WTC11 (cell line): ENCODE measurements around the gene GCSAM. TPM values are rescaled to one million over a fixed set of nuclear protein-coding genes. Genes with fewer than 3 reads are reported as not detected.

Source experiments
- ATAC-seq: fragments of 200-7000 bp; cut with Tn5 transposase; 2 replicates; pipeline ENCODE4 v1.10.0; 2021; ENCODE audit warnings: mild to moderate bottlenecking, moderate library complexity
- CTCF ChIA-PET: fragments of 300-600 bp; sonication (Branson Sonifier 250); formaldehyde crosslinking; loops from one replicate; lab custom pipeline; 2021; ENCODE audit warnings: antibody characterized with exemption; lab: Charles Lee
- POLR2A ChIA-PET: fragments of 350-600 bp; sonication (Branson Sonifier 250); formaldehyde crosslinking; loops from one replicate; lab custom pipeline; 2021; ENCODE audit warnings: antibody characterized with exemption; lab: Charles Lee
- DNase-seq: peaks from one replicate; pipeline ENCODE4 v3.0.0; 2021; ENCODE audit warnings: low spot score
- H3K27ac Mint-ChIP-seq: 2 replicates; pipeline ENCODE4 v1.8.0; 2021; ENCODE audit warnings: mixed read lengths
- H3K27me3 Mint-ChIP-seq: 2 replicates; pipeline ENCODE4 v1.8.0; 2021; ENCODE audit warnings: low read depth, mild to moderate bottlenecking, moderate library complexity, mixed read lengths
- H3K36me3 Mint-ChIP-seq: 2 replicates; pipeline ENCODE4 v1.8.0; 2021; ENCODE audit warnings: mixed read lengths
- H3K4me1 Mint-ChIP-seq: 2 replicates; pipeline ENCODE4 v1.8.0; 2022; ENCODE audit warnings: mixed read lengths
- H3K4me3 Mint-ChIP-seq: 2 replicates; pipeline ENCODE4 v1.8.0; 2021; ENCODE audit warnings: mild to moderate bottlenecking, moderate library complexity, mixed read lengths
- H3K9me3 Mint-ChIP-seq: 2 replicates; pipeline ENCODE4 v1.8.0; 2021; ENCODE audit warnings: mixed read lengths
- CBFB ChIP-seq: sonication (generic); formaldehyde crosslinking; IDR thresholded peaks from 2 replicates; pipeline ENCODE4 v1.8.1; 2022; ENCODE audit warnings: mild to moderate bottlenecking, low read depth, missing genetic modification reagents
- FOXK1 ChIP-seq: sonication (generic); formaldehyde crosslinking; IDR thresholded peaks from 2 replicates; pipeline ENCODE4 v1.8.0; 2022; ENCODE audit warnings: mild to moderate bottlenecking, moderate library complexity, missing genetic modification reagents
- NFATC4 ChIP-seq: fragments of 250-450 bp; sonication (Bioruptor Pico); IDR thresholded peaks from 2 replicates; pipeline ENCODE4 v1.9.0; 2021; ENCODE audit warnings: mild to moderate bottlenecking
- RELA ChIP-seq: sonication (generic); formaldehyde crosslinking; IDR thresholded peaks from 2 replicates; pipeline ENCODE4 v1.8.1; 2022; ENCODE audit warnings: missing genetic modification reagents, mild to moderate bottlenecking, borderline replicate concordance
- SMAD3 ChIP-seq: sonication (generic); formaldehyde crosslinking; IDR thresholded peaks from 2 replicates; pipeline ENCODE4 v1.8.0; 2022; ENCODE audit warnings: missing genetic modification reagents, mild to moderate bottlenecking, borderline replicate concordance
- ZNF416 ChIP-seq: fragments of 250-450 bp; sonication (Bioruptor Pico); IDR thresholded peaks from 2 replicates; pipeline ENCODE4 v1.9.0; 2021; ENCODE audit warnings: mild to moderate bottlenecking, inconsistent platforms
- total RNA-seq: library from RNA; stranded (reverse); gene quantifications from 3 replicates; pipeline ENCODE4 v1.2.3, GENCODE V29; 2021
- TF ChIP-seq, protein P1 (sequence below): sonication (generic); formaldehyde crosslinking; conservative IDR thresholded peaks from 2 replicates; pipeline ENCODE4 v1.8.1; 2022; ENCODE audit warnings: mild to moderate bottlenecking, missing genetic modification reagents
- TF ChIP-seq, protein P2 (sequence below): sonication (generic); formaldehyde crosslinking; conservative IDR thresholded peaks from 2 replicates; pipeline ENCODE4 v1.8.1; 2023; ENCODE audit warnings: mild to moderate bottlenecking, low read depth, missing genetic modification reagents, moderate library complexity
- TF ChIP-seq, protein P3 (sequence below): sonication (generic); formaldehyde crosslinking; IDR thresholded peaks from 2 replicates; pipeline ENCODE4 v1.8.1; 2023; ENCODE audit warnings: mild to moderate bottlenecking, missing genetic modification reagents
- TF ChIP-seq, protein P4 (sequence below): fragments of 250-450 bp; sonication (Bioruptor Pico); IDR thresholded peaks from 2 replicates; pipeline ENCODE4 v2.1.2; 2022; ENCODE audit warnings: mild to moderate bottlenecking, moderate library complexity
- TF ChIP-seq, protein P5 (sequence below): sonication (generic); formaldehyde crosslinking; IDR thresholded peaks from 2 replicates; pipeline ENCODE4 v1.8.1; 2022; ENCODE audit warnings: mild to moderate bottlenecking, moderate library complexity, missing genetic modification reagents
- TF ChIP-seq, protein P6 (sequence below): fragments of 250-450 bp; sonication (Bioruptor Pico); IDR thresholded peaks from 2 replicates; pipeline ENCODE4 v1.9.0; 2021; ENCODE audit warnings: mild to moderate bottlenecking
- TF ChIP-seq, protein P7 (sequence below): fragments of 250-450 bp; sonication (Bioruptor Pico); IDR thresholded peaks from 2 replicates; pipeline ENCODE4 v1.9.0; 2021; ENCODE audit warnings: mild to moderate bottlenecking, borderline replicate concordance

GCSAM gene
- total RNA-seq, 1 experiment from 2014 or later, result 0.17 TPM

DNA sequence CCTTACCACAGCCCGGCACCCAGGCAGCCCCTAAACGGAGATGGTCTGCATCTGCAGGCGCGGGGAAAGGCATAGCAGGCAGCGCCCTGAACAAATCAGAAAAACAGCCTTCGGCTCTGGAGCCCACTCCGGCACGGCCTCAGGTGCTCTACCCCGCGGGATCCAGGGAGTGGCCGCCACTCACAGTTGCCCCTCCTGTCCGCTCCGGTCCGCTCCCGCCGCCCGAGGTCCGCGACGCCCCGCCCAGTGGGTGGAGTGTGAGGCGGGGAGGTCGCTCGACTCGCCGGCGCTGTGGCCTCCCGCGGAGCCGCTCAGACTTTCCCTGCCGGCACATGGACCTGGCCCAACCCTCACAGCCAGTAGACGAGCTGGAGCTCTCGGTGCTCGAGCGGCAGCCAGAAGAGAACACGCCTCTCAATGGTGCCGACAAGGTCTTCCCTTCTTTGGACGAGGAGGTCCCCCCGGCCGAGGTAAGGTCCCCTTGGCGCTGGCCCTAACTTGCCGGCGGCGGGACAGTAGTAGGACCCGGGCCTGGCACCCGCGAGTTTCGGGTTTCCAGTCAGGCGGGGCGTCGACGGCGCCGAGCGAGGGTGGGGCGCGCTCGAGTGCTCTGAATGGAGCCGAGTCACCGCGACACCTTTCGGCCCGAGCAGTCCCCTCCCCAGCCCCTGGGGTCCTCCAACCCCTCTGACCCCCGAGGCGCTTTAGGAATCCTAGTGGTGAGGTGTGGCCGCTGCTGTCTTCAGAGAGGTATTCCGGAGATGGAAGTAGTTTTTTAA, 46.8 kb downstream of the GCSAM start, which contains the start of gene C3orf52 (continued):
- TF ChIP-seq, protein P1, sequence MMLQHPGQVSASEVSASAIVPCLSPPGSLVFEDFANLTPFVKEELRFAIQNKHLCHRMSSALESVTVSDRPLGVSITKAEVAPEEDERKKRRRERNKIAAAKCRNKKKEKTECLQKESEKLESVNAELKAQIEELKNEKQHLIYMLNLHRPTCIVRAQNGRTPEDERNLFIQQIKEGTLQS (CRISPR knock-in tag), result no peak
- TF ChIP-seq SMAD3 (CRISPR knock-in tag), result 0 out of 2 replicates have a peak, but pooled peaks have one; percentile 25
- TF ChIP-seq RELA (CRISPR knock-in tag), result no peak; the same call in 1 of the 2 replicates
- TF ChIP-seq, protein P2, sequence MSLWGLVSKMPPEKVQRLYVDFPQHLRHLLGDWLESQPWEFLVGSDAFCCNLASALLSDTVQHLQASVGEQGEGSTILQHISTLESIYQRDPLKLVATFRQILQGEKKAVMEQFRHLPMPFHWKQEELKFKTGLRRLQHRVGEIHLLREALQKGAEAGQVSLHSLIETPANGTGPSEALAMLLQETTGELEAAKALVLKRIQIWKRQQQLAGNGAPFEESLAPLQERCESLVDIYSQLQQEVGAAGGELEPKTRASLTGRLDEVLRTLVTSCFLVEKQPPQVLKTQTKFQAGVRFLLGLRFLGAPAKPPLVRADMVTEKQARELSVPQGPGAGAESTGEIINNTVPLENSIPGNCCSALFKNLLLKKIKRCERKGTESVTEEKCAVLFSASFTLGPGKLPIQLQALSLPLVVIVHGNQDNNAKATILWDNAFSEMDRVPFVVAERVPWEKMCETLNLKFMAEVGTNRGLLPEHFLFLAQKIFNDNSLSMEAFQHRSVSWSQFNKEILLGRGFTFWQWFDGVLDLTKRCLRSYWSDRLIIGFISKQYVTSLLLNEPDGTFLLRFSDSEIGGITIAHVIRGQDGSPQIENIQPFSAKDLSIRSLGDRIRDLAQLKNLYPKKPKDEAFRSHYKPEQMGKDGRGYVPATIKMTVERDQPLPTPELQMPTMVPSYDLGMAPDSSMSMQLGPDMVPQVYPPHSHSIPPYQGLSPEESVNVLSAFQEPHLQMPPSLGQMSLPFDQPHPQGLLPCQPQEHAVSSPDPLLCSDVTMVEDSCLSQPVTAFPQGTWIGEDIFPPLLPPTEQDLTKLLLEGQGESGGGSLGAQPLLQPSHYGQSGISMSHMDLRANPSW (CRISPR knock-in tag), result no peak
- TF ChIP-seq, protein P3, sequence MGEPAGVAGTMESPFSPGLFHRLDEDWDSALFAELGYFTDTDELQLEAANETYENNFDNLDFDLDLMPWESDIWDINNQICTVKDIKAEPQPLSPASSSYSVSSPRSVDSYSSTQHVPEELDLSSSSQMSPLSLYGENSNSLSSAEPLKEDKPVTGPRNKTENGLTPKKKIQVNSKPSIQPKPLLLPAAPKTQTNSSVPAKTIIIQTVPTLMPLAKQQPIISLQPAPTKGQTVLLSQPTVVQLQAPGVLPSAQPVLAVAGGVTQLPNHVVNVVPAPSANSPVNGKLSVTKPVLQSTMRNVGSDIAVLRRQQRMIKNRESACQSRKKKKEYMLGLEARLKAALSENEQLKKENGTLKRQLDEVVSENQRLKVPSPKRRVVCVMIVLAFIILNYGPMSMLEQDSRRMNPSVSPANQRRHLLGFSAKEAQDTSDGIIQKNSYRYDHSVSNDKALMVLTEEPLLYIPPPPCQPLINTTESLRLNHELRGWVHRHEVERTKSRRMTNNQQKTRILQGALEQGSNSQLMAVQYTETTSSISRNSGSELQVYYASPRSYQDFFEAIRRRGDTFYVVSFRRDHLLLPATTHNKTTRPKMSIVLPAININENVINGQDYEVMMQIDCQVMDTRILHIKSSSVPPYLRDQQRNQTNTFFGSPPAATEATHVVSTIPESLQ, result peak; percentile 79; the same call in 1 of the 2 replicates
- peak; percentile 47 for TF ChIP-seq FOXK1
- TF ChIP-seq, protein P4, sequence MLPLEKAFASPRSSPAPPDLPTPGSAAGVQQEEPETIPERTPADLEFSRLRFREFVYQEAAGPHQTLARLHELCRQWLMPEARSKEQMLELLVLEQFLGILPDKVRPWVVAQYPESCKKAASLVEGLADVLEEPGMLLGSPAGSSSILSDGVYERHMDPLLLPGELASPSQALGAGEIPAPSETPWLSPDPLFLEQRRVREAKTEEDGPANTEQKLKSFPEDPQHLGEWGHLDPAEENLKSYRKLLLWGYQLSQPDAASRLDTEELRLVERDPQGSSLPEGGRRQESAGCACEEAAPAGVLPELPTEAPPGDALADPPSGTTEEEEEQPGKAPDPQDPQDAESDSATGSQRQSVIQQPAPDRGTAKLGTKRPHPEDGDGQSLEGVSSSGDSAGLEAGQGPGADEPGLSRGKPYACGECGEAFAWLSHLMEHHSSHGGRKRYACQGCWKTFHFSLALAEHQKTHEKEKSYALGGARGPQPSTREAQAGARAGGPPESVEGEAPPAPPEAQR (CRISPR knock-in tag), result no peak
- TF ChIP-seq ZNF416, result no peak
- TF ChIP-seq, protein P5, sequence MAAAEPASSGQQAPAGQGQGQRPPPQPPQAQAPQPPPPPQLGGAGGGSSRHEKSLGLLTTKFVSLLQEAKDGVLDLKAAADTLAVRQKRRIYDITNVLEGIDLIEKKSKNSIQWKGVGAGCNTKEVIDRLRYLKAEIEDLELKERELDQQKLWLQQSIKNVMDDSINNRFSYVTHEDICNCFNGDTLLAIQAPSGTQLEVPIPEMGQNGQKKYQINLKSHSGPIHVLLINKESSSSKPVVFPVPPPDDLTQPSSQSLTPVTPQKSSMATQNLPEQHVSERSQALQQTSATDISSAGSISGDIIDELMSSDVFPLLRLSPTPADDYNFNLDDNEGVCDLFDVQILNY, result peak; percentile 95

DNA sequence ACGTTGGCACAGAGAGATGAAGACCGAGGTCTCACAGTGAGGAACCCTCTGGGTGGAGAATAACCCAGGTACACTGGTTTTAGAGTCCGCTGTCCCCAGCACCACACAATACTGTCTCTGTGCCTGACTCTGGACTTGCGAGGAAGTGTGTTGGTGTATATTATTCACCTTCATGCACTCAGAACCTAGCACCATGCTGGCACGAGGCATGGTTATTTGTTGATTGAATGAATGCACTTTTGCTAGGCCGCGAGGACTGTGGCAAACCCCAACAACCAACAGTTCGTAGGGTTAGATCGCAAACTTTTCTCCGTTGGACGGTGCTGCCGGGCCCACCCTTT, 47.3 kb downstream of the GCSAM start:
- peaks cover 20% of the 10 kb centered on the region for H3K27me3 Mint-ChIP-seq
- POLR2A ChIA-PET, result interaction anchor here (0.6 kb wide), 1 partner anchor 389 kb away, joined by 3 read pairs; no protein-coding TSS in a partner anchor
- peak overlapping the region; percentile 96 for H3K27ac Mint-ChIP-seq
- no peaks in the 10 kb centered on the region for H3K9me3 Mint-ChIP-seq
- no peaks in the 10 kb centered on the region for H3K36me3 Mint-ChIP-seq
- TF ChIP-seq FOXK1, result no peak
- CTCF ChIA-PET, result interaction anchor here (0.7 to 1.6 kb wide), 3 partner anchors 26 to 96 kb away, joined by 3 to 4 read pairs (median 4); no protein-coding TSS in a partner anchor
- peak overlapping the region; percentile 95 for H3K4me3 Mint-ChIP-seq
- H3K4me1 Mint-ChIP-seq, result peaks cover 48% of the 10 kb centered on the region
- ATAC-seq (peak; percentile 2), DNase-seq (no peak)

DNA sequence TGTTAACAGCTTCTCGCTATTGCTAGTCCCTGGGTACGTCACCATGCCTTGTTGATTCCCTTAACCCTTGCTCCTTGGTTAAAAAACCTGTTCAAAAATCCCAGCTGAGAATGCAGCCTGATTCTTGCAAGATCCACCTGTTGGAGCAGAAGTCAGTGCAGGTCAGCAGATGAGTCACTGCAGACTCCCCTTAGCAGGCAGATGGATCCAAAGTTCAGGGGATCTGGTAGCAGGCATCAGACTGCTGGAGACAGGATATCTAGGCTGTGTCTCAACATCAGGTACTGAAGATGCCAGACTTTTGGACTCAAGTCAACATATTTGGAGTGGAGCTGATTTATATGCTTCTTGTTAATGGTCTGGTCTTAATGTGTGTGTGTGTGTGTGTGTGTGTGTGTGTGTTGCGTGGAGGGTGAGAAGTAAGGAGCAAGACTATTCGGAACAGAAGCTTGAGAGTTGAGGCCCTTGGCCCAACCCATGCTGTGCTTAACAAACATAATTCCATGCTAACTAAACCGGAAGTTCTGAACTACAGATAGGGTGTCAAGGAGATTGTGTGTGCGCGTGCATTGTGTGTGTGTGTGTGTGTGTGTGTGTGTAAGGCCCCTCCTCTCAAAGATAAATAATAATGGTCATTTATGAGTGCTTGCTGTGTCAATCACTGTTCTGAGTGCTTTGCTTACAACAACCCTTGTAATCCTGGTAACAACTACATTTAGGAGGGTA, 47.9 kb downstream of the GCSAM start:
- DNase-seq (no peak), ATAC-seq (no peak)
- Mint-ChIP-seq H3K9me3 (no peaks in the 10 kb centered on the region), H3K4me3 (peak overlapping the region; percentile 95), H3K27ac (no peak overlapping the region), H3K4me1 (peaks cover 43% of the 10 kb centered on the region), H3K27me3 (peaks cover 20% of the 10 kb centered on the region), H3K36me3 (no peaks in the 10 kb centered on the region)
- TF ChIP-seq NFATC4 (CRISPR knock-in tag) (no peak), CBFB (CRISPR knock-in tag) (no peak)
- TF ChIP-seq, protein P6, sequence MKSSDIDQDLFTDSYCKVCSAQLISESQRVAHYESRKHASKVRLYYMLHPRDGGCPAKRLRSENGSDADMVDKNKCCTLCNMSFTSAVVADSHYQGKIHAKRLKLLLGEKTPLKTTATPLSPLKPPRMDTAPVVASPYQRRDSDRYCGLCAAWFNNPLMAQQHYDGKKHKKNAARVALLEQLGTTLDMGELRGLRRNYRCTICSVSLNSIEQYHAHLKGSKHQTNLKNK (CRISPR knock-in tag), result no peak
- TF ChIP-seq, protein P7, sequence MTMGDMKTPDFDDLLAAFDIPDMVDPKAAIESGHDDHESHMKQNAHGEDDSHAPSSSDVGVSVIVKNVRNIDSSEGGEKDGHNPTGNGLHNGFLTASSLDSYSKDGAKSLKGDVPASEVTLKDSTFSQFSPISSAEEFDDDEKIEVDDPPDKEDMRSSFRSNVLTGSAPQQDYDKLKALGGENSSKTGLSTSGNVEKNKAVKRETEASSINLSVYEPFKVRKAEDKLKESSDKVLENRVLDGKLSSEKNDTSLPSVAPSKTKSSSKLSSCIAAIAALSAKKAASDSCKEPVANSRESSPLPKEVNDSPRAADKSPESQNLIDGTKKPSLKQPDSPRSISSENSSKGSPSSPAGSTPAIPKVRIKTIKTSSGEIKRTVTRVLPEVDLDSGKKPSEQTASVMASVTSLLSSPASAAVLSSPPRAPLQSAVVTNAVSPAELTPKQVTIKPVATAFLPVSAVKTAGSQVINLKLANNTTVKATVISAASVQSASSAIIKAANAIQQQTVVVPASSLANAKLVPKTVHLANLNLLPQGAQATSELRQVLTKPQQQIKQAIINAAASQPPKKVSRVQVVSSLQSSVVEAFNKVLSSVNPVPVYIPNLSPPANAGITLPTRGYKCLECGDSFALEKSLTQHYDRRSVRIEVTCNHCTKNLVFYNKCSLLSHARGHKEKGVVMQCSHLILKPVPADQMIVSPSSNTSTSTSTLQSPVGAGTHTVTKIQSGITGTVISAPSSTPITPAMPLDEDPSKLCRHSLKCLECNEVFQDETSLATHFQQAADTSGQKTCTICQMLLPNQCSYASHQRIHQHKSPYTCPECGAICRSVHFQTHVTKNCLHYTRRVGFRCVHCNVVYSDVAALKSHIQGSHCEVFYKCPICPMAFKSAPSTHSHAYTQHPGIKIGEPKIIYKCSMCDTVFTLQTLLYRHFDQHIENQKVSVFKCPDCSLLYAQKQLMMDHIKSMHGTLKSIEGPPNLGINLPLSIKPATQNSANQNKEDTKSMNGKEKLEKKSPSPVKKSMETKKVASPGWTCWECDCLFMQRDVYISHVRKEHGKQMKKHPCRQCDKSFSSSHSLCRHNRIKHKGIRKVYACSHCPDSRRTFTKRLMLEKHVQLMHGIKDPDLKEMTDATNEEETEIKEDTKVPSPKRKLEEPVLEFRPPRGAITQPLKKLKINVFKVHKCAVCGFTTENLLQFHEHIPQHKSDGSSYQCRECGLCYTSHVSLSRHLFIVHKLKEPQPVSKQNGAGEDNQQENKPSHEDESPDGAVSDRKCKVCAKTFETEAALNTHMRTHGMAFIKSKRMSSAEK (CRISPR knock-in tag), result no peak
- ChIA-PET POLR2A (interaction anchor here (0.6 kb wide), 1 partner anchor 388 kb away, joined by 3 read pairs; no protein-coding TSS in a partner anchor), CTCF (no interaction called here)
